HPDE6-E6E7 (cell line): ENCODE results near the gene EML5.
"Not testable (repeated sequence)": the region's sequence is repeated elsewhere in the genome, so short reads cannot be mapped to it uniquely, and the experiment has no call there.

ENCODE experiments used
- DNase-seq: peaks from one replicate; pipeline ENCODE4 v3.0.0; 2011; ENCODE audit warnings: missing footprints; ENCODE audit errors: extremely low spot score

The EML5 gene

DNA sequence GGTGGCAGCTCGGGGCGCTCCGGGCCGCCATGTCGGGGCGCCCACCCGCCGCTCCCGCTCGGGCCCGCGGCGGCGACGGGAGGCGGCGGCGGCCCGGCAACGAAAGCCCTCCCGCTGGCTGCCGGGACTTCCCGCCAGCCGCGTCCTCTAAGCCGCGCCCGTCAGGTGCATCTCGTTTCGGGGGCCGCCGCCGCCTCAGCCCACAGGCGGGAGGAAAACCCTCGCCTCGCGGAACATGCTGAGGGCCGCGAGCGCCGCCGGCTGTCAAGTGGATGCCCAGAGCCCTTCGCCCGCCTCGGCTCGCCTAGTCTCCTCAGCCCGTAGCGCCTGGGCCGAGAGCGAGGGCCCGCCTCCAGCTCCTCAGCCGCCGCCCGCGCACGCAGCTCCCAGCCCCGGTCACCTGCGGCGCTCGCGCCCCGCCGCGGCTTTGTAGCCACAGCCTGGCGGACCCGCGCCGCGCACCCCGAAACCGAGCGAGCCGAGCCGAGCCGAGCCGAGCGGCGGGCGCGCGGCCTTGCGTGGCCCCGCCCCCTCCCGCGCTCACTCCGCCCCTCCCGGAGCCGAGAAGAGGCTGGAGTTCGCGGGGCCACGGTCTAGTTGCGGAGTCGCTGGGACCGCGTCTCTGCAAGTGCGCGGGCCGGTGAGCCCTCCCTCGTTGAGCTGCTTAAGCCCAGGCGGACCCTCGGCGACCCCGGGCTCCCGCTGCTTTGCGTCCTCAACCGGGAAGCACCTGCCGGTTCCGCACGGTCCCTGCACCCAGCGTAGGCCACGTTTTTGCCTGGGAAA is at the start of gene EML5:
TSS of gene EML5 (minus strand) at position 481 of the 786 bp plus-strand sequence. CDS start at position 31, 450 bp downstream.
- peak; percentile 62 for DNase-seq

GRCh38 chr14:88842414-88842813 is 49.7 kb upstream of the EML5 start:
- DNase-seq: no peak

- no peak for DNase-seq
Observed at GRCh38 chr14:88841741-88842140, 49.0 kb upstream of the EML5 start.

- DNase-seq: no peak
Observed at GRCh38 chr14:88840926-88841325, 48.2 kb upstream of the EML5 start.

GRCh38 chr14:88838015-88838414 is 45.3 kb upstream of the EML5 start:
- DNase-seq: no peak

DNA sequence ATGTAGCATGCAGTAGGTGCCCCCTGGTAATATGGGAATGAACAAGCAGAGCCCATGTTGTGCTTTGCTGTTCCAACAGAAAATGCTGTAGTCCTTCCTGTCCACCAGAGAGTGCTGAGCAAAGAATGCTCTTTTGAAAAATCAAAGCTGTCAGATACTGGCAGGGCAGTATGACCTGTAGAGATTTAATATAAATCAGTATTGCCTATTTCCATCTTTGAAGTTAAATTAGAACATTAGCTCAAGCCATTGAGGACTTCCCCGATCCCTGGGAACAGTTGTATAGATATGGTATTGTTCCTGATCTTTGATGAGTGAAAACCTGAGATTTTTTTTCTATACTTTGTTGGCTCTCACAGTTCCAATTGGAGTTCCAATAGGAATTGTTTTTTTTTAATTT is 44.7 kb upstream of the EML5 start:
- DNase-seq: no peak

DNA sequence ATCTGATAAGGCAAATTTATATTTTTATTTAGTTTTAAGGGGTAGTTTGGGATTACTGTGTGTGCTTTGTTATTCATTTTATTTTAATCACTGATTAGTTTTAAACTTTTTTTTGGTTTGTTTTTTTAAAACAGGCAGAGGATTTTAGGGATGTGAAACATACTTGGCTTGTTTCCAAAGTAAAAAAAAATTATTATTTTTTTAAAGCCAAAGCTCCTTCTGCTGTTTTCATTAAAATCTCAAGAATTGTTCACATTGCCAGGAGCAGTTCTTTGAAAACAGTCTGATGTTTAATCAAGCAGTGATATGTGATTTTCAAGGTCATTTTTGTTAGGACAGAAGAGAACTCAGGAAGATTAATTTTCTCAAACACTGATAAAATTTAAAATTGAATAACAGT is 42.9 kb upstream of the EML5 start:
- no peak for DNase-seq

DNA sequence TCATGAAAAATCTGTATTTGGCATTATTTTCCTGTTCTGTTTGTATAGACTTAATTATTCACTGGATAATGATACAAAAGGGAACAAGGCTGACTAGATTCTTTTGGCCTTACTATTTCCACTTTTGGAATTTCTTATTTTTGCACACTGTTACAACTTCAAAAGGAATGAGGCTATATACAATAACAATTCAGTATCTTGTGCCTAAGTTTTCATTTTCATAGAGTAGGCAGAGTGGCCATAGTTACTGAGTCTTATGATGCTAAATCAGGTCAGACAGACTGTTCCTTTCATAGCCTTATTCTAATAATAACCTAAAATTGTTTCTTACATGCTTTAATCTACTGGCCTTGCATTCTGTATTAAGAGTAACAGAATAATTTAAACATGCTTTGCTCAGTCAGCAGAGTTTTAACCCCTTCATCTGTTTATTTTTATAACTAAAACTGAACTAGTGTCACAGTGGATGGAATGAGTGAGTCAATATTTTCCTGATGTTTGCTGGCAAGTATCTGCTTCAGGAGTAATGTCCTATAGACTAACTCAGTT is 42.2 kb upstream of the EML5 start:
- no peak for DNase-seq

- no peak for DNase-seq
Observed at GRCh38 chr14:88831284-88831683, 38.5 kb upstream of the EML5 start.

- DNase-seq: no peak
Observed at GRCh38 chr14:88829685-88830302, 37.0 kb upstream of the EML5 start.

DNA sequence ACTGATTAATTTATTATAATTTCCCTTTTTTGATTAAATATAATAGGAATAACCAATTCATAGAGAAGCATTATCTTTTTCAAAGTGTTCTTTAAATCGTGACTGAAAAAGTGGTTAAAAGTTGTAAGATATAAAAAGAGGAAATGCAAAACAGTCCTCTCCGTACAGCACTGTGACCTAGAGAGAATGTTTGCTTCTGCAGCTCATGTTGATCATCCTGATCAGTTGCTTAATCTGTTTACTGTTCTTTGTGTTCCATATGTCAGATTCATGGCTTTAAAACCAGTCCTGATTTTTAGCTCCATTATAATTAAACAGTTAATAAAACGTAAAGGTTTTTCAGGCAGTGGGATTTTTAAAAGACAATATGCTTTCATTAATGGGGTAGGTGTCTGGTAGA is 36.4 kb upstream of the EML5 start:
- no peak for DNase-seq

DNA sequence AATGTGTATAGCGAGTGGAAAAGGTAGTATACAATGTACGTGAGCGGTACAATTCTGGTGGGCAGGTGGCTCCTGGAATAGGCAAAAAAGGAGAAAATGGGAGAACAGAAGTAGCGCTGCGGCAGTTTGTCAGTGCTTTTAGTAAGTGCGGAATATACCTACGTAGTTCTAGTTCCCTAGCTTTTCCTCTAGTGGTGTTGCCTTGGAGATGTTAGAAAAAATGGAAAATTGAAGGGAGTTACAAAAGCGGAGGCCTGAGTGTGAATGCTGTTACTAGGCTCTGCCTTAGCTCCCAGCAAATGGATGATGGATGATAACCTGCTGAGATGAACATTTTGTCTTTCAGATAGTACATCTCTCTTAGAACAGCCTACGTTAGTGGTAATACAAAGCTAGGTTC is 32.8 kb upstream of the EML5 start:
- DNase-seq: no peak

DNA sequence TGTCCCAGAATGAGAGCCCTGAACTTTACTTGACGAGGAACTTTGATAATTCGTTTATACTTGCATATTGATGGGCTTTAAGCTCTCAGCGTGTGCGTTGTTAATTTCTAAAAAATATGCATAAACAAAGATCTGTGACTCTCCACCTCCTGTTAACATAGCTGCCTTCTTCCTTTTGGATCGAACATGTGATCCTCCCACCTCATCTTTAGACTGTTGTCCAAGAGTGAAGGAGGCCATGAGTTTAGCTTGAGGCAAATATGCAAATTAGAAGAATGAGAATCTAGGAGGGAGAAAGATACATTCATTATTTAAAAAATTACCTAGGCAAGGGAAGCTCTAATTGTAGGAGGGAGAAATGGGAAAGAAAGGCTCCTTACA is 32.3 kb upstream of the EML5 start:
- DNase-seq: no peak

DNA sequence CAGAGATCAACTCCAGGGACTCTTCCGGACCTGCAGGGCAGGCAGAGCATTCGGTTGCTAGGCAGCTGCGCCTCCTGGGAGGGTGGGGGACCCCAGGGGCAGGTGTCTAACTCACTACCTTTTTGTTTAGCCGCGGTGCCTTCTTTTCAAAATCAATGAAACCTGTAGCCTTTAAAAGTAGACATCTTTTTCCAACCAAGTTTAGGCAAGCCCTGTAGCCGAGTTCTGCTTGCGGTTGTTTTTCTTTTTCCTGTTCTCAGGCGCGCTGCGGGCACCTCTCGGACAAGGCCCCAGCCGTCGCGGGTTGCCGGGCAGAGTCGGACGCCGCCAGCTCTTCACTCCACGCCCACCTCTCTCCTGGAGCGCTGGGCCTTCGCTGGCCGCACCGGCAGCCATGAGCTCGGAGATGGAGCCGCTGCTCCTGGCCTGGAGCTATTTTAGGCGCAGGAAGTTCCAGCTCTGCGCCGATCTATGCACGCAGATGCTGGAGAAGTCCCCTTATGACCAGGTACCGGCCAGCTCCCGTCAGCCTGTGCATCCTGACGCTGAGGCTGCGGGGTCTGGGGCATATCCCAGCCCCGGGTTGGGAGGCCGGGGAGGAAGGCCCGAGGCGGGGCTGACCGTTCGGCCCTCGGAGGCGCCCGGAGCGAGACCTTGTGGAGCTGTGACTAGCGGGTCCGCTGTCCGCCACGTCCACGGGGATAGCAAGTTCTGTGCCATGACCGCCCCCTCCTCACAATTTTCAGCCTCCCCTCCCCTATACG is 31.7 kb upstream of the EML5 start, which contains the start of gene TTC8:
TSS of gene TTC8 (plus strand) at position 338 of the 764 bp plus-strand sequence. CDS start at position 395, 57 bp downstream.
- peak; percentile 90 for DNase-seq

DNA sequence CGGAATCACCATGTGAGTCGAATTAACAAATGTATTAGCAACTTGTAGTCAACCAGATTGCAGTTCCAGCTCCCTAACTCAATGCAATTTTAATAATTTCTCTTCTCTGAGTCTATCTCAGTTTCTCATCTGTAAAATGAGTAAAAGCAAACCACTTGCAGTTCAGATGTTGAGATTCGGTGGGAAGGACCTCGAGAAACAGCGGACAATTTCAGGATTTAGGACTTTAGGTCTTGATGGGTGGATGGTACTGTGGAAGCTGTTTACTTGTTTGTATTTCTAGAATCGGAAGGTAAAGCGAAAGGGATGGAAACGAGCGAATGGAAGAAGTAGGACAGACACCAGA is 31.2 kb upstream of the EML5 start:
- DNase-seq: no peak

DNA sequence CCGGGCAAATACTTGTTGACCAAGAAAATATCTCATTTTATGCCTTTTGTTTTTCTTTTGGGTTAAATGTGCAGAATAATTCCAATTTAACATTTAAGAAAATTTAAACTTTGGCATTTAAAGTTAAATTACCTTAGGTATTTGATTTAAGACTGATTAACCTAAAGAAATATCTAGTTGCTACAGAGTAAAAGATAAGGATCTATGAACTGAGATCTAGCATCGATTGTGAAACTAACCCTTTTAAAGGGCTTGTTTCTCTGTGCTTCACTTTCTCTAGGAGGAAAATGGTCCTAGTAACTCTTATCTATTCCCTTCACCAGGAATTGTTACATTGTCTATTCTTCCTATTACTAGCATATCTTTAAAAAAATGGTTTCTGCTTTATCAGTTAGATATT is 29.1 kb upstream of the EML5 start:
- no peak for DNase-seq

GRCh38 chr14:88821378-88821777 is 28.6 kb upstream of the EML5 start:
- no peak for DNase-seq

DNA sequence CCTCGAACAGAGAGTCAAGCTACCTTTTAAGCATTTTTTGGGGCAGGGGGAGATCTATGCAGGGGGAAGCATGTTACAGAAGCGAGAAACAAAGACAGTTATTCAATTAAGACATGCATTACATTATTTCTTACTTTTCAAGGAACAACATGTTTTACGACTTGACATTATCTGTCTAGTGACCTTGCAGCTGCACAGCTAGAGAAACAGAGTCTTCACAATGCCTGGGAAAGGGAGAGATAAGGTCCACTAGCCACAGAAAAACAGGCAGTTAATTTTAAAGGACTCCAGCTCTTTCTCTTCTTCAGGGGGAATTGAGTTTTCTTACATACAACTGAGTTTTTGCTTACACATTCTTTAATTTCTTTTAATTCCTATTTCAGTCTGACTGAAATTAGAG is 26.9 kb upstream of the EML5 start:
- not testable (repeated sequence) for DNase-seq

GRCh38 chr14:88818018-88818417 is 25.3 kb upstream of the EML5 start:
- no peak for DNase-seq

DNA sequence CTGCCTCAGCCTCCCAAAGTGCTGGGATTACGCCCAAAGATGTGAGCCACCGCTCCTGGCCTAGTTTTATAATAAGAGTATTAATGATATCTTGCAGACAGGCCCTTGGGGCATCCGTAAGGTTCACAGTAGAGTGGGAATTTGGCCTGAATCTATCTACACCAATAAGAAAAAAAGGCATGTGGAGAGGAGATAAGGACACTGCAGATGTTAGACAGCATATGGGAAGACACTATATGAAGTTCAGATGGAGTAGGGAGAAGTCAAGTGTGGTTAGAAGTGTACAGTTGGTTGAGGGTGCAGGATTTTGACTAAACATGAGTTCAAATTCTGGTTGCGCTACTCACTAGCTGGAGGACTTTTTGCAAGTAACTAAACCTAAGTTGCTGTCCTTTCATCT is 23.2 kb upstream of the EML5 start:
- DNase-seq: no peak

DNA sequence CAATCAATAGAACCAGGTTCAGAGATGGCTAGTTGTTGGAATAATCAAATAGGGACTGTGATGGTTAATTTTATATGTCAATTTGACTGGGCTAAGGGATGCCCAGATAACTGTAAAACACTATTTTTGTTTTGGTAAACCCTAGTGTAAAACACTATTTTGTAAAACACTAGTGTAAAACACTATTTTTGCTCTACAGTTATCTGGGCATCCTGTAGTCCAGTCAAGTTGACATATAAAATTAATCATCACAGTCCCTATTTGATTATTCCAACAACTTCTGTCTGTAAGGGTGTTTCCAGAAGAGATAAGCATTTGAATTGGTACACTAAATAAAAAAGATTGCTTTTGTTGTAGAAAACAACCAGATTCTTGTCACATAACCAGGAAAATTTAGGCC is 15.6 kb upstream of the EML5 start:
- DNase-seq: no peak

GRCh38 chr14:88804477-88804876 is 11.7 kb upstream of the EML5 start:
- DNase-seq: no peak

DNA sequence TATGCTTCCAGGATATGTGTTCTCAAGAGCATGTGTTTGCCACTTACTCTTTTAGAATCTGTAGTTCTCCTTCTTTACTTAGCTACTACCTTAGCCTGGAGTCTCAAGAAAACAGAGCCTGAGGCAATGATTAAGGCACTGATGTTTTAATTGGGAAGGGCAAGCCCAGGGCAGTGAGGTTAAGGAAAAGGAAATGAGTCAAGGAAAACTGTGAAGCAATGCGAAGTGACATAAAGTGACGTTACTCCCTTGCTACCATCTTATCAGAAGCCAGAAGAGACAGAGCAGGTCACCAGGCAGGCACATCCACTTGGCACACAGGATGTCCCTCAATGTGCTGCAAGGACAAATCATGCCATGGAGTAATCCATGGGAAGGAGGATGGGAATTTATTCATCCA is 11.3 kb upstream of the EML5 start:
- no peak for DNase-seq
